A673 (cell line): ENCODE results near the gene CELSR1. TPM values are rescaled to one million over a fixed set of nuclear protein-coding genes. Genes with fewer than 3 reads are reported as not detected.

Source experiments
- BruUV-seq: library from RNA; stranded (reverse); fragments of 400-500 nt; replicated peaks from 2 replicates; lab custom pipeline; 2021; lab: Mats Ljungman, UMichigan
- CTCF ChIA-PET: fragments of 300-600 bp; sonication (Branson Sonifier 250); formaldehyde crosslinking; loops from one replicate; lab custom pipeline; 2022; ENCODE audit warnings: antibody characterized with exemption; lab: Charles Lee
- POLR2A ChIA-PET: fragments of 300-600 bp; sonication (Branson Sonifier 250); formaldehyde crosslinking; loops from one replicate; lab custom pipeline; 2022; ENCODE audit warnings: antibody characterized with exemption; ENCODE audit not compliant: low non-redundant PET; lab: Charles Lee
- DNase-seq: peaks from one replicate; pipeline ENCODE4 v3.0.0-alpha.2; 2015; ENCODE audit warnings: low spot score
- H3K27ac ChIP-seq: fragments of 200-600 bp; sonication (generic); 2 replicates; pipeline ENCODE4 v1.5.1; 2016; ENCODE audit warnings: mixed run types, low read depth, mild to moderate bottlenecking, mixed read lengths, antibody characterized with exemption, low read length; ENCODE audit not compliant: poor library complexity, severe bottlenecking
- H3K27me3 ChIP-seq: fragments of 200-600 bp; sonication (generic); replicated peaks from 2 replicates; pipeline ENCODE4 v1.6.1; 2017; ENCODE audit warnings: mixed run types, low read depth, mild to moderate bottlenecking, mixed read lengths, antibody characterized with exemption, low read length; ENCODE audit not compliant: insufficient read depth, poor library complexity
- H3K36me3 ChIP-seq: fragments of 200-600 bp; sonication (generic); 2 replicates; pipeline ENCODE4 v1.6.1; 2016; ENCODE audit warnings: mixed run types, mild to moderate bottlenecking, mixed read lengths, antibody characterized with exemption, low read length; ENCODE audit not compliant: insufficient read depth, poor library complexity, severe bottlenecking
- H3K4me1 ChIP-seq: fragments of 200-600 bp; sonication (generic); 2 replicates; pipeline ENCODE4 v1.6.1; 2017; ENCODE audit warnings: mixed run types, mild to moderate bottlenecking, mixed read lengths, antibody characterized with exemption, low read length; ENCODE audit not compliant: insufficient read depth, poor library complexity, severe bottlenecking
- H3K4me3 ChIP-seq: fragments of 200-600 bp; sonication (generic); 2 replicates; pipeline ENCODE4 v1.5.1; 2016; ENCODE audit warnings: low read depth, mixed run types, mild to moderate bottlenecking, mixed read lengths, low read length; ENCODE audit not compliant: poor library complexity, severe bottlenecking
- H3K9me3 ChIP-seq: fragments of 200-600 bp; sonication (generic); 2 replicates; pipeline ENCODE4 v1.6.1; 2016; ENCODE audit warnings: mixed run types, low read depth, mild to moderate bottlenecking, mixed read lengths, antibody characterized with exemption, low read length; ENCODE audit not compliant: poor library complexity, severe bottlenecking
- EZH2 ChIP-seq: fragments of 200-600 bp; sonication (generic); IDR thresholded peaks from 2 replicates; pipeline ENCODE4 v1.6.1; 2017; ENCODE audit warnings: borderline replicate concordance, low read depth, mild to moderate bottlenecking, mixed read lengths, antibody characterized with exemption, low read length; ENCODE audit not compliant: poor library complexity, severe bottlenecking
- intact Hi-C: fragments of 100-400 bp; cut with micrococcal nuclease; formaldehyde crosslinking; loops from one replicate; pipeline ENCODE4 v1.10.0; 2022; ENCODE audit not compliant: unreplicated experiment
- total RNA-seq: library from RNA; stranded (reverse); gene quantifications from 2 replicates; pipeline ENCODE4 v1.2.3, GENCODE V29; 2021
- TF ChIP-seq, protein P1 (sequence below): fragments of 300-800, 200-600 bp; sonication (generic); conservative IDR thresholded peaks from 2 replicates; pipeline ENCODE4 v1.5.1; 2017; ENCODE audit warnings: low read depth, mild to moderate bottlenecking, antibody characterized with exemption, low read length, moderate library complexity, mixed read lengths

CELSR1 gene
- total RNA-seq, 1 experiment from 2014 or later = 2.3 TPM

DNA sequence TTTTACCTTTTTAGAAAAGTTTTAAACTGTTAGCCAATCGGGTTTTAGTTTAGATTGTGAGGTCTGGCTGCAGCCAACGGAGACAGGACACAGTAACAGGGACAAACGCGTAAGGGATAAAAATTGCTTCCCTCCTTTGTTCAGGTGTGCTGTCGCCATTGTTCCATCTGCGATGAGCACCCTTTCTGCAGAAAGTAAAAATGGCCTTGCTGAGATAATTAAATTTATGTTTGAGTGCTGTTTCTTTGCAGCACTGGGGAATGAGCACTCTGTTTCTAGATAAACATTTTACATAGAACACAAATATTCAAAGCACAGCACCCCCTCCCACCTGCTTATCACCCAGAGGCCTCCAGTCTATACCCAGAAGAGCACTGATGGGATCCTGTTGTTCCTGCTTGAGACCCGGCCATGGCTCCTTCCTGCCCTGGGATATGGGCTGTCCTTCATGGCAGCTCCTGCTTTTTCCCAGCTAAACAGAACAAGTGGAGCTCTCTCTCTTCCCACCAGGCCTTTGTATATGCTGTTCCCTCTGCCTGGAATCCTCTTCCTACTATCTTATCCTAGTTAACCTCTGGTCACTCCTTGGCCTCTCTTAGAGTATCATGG lies 34.3 kb upstream of the CELSR1 start:
- no peak for TF ChIP-seq EZH2
- TF ChIP-seq, protein P1, sequence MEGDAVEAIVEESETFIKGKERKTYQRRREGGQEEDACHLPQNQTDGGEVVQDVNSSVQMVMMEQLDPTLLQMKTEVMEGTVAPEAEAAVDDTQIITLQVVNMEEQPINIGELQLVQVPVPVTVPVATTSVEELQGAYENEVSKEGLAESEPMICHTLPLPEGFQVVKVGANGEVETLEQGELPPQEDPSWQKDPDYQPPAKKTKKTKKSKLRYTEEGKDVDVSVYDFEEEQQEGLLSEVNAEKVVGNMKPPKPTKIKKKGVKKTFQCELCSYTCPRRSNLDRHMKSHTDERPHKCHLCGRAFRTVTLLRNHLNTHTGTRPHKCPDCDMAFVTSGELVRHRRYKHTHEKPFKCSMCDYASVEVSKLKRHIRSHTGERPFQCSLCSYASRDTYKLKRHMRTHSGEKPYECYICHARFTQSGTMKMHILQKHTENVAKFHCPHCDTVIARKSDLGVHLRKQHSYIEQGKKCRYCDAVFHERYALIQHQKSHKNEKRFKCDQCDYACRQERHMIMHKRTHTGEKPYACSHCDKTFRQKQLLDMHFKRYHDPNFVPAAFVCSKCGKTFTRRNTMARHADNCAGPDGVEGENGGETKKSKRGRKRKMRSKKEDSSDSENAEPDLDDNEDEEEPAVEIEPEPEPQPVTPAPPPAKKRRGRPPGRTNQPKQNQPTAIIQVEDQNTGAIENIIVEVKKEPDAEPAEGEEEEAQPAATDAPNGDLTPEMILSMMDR = no peak
- DNase-seq = no peak
- no peak overlapping the region for H3K4me3 ChIP-seq
- H3K36me3 ChIP-seq = no peaks in the 10 kb centered on the region
- POLR2A ChIA-PET = no interaction called here
- no TSS peak for BruUV-seq
- H3K27ac ChIP-seq = no peak overlapping the region
- CTCF ChIA-PET = no interaction called here
- peaks cover 8% of the 10 kb centered on the region for H3K9me3 ChIP-seq
- H3K4me1 ChIP-seq = no peaks in the 10 kb centered on the region
- no peaks in the 10 kb centered on the region for H3K27me3 ChIP-seq
- intact Hi-C loops = no loop called here

- Histone ChIP-seq H3K27me3 (no peaks in the 10 kb centered on the region), H3K4me3 (no peak overlapping the region), H3K9me3 (peaks cover 8% of the 10 kb centered on the region), H3K27ac (no peak overlapping the region), H3K36me3 (no peaks in the 10 kb centered on the region), H3K4me1 (no peaks in the 10 kb centered on the region)
- CTCF ChIA-PET = no interaction called here
- no peak for TF ChIP-seq EZH2
- TF ChIP-seq, protein P1 = no peak
- DNase-seq = no peak
- POLR2A ChIA-PET = interaction anchor here (0.6 kb wide), 1 partner anchor 158 kb away, joined by 3 read pairs; no protein-coding TSS in a partner anchor
- intact Hi-C loops = loop anchor here (10.0 kb wide), 2 partner anchors 105 to 235 kb away; no protein-coding TSS in a partner anchor
- BruUV-seq = no TSS peak
Observed at GRCh38 chr22:46569848-46570695, 32.7 kb upstream of the CELSR1 start.

DNA sequence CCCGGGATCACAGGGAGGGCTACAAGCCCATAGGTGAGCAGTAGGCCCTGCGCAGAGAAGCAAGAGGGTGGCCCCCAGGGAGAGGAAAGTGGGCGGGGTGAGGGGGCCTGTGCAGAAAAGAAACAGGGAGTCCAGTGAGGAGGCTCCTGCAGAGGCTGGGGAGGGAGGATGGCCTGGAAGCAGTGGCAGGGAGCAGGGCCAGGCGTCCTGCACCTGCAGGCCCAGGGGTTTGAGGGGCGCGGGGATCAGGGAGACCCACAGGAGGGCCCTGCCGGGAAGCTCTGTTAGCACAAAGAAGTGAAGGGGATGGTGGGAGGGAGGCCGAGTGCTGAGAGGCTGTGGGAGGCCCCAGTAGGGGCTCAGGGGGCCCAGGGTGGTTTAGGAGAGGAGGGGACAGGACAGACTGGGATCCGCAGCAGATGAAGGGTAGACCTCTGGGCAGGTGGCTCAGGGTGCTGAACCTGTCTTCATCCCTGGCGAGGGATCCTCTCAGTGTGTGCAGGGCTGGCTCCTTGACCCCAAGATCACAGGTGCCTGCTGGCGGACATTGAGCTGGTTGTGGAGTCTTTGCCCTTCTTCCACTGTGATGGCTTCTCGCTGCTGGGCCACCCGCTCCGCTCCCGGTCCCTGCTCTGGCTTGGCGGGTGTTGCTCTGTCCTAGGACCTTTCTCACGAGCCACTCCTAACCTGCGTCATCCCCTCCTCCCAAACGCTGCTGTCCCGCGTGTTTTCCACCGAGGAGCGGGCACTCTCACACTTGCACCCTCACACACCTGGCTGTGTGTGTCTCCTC lies 31.8 kb upstream of the CELSR1 start:
- Histone ChIP-seq H3K4me3 (no peak overlapping the region), H3K27me3 (no peaks in the 10 kb centered on the region), H3K36me3 (no peaks in the 10 kb centered on the region), H3K27ac (no peak overlapping the region), H3K4me1 (no peaks in the 10 kb centered on the region), H3K9me3 (peaks cover 8% of the 10 kb centered on the region)
- no peak for DNase-seq
- BruUV-seq = no TSS peak
- no peak for TF ChIP-seq EZH2
- TF ChIP-seq, protein P1 = no peak
- POLR2A ChIA-PET = no interaction called here
- CTCF ChIA-PET = no interaction called here
- intact Hi-C loops = loop anchor here (10.0 kb wide), 2 partner anchors 106 to 236 kb away; no protein-coding TSS in a partner anchor
